LoVo (cell line): ENCODE results near the gene DNAJB13.

ENCODE experiments used
- DNase-seq: peaks from one replicate; pipeline ENCODE4 v3.0.0-alpha.2; 2016; ENCODE audit warnings: low spot score

DNAJB13 gene

GRCh38 chr11:74000307-74001133 is 49.7 kb downstream of the DNAJB13 start:
- no peak for DNase-seq

GRCh38 chr11:74001822-74002286 is 51.0 kb downstream of the DNAJB13 start:
- DNase-seq = no peak

GRCh38 chr11:74002832-74003231 is 52.0 kb downstream of the DNAJB13 start:
- DNase-seq = no peak

- DNase-seq = no peak
These were observed 53.3 kb downstream of the DNAJB13 start for GRCh38 chr11:74004046-74004695.

GRCh38 chr11:74004759-74005615 is 54.2 kb downstream of the DNAJB13 start:
- no peak for DNase-seq

GRCh38 chr11:74005721-74006517 is 55.1 kb downstream of the DNAJB13 start:
- no peak for DNase-seq

GRCh38 chr11:74006743-74007304 is 56.0 kb downstream of the DNAJB13 start:
- DNase-seq = no peak

- DNase-seq = no peak
These were observed 57.0 kb downstream of the DNAJB13 start for GRCh38 chr11:74007691-74008372.

- no peak for DNase-seq
These were observed 57.8 kb downstream of the DNAJB13 start, which contains the start of gene UCP3 for GRCh38 chr11:74008373-74009229. UCP3 (minus strand) TSS chr11:74009085; CDS start chr11:74007042, 2,043 bp downstream.

GRCh38 chr11:74009230-74009547 is 58.4 kb downstream of the DNAJB13 start:
- DNase-seq = no peak

GRCh38 chr11:74009675-74010305 is 59.0 kb downstream of the DNAJB13 start:
- no peak for DNase-seq

- DNase-seq = no peak
These were observed 59.8 kb downstream of the DNAJB13 start for GRCh38 chr11:74010306-74011300.

GRCh38 chr11:74011360-74012073 is 60.7 kb downstream of the DNAJB13 start:
- no peak for DNase-seq

GRCh38 chr11:74012074-74012809 is 61.4 kb downstream of the DNAJB13 start:
- no peak for DNase-seq

- no peak for DNase-seq
These were observed 62.3 kb downstream of the DNAJB13 start for GRCh38 chr11:74013141-74013540.

- no peak for DNase-seq
These were observed 64.1 kb downstream of the DNAJB13 start for GRCh38 chr11:74014880-74015279.
